H1 (cell line): Measurements from ENCODE around the gene C22orf39. TPM values are rescaled to one million over a fixed set of nuclear protein-coding genes. Genes with fewer than 3 reads are reported as not detected.

Experiments used
- CBX8 ChIP-seq: fragments of 300-800, 300-1000 bp; sonication (generic); IDR thresholded peaks from 2 replicates; pipeline ENCODE4 v1.7.1; 2016; ENCODE audit warnings: low read depth, low read length, borderline replicate concordance
- JUN ChIP-seq: IDR thresholded peaks from 2 replicates; pipeline ENCODE4 v1.6.1; 2011; ENCODE audit warnings: low read depth, mild to moderate bottlenecking, improper control_type of control experiment, low read length
- KDM5A ChIP-seq: fragments of 200-600 bp; IDR thresholded peaks from 2 replicates; pipeline ENCODE4 v1.7.1; 2012; ENCODE audit warnings: mild to moderate bottlenecking, low read length, inconsistent platforms, mixed read lengths
- NANOG ChIP-seq: IDR thresholded peaks from 2 replicates; pipeline ENCODE4 v1.6.1; 2011; ENCODE audit warnings: low read length, low read depth, mild to moderate bottlenecking, inconsistent platforms; ENCODE audit not compliant: insufficient read depth, poor library complexity, severe bottlenecking
- NRF1 ChIP-seq: IDR thresholded peaks from 2 replicates; pipeline ENCODE4 v1.6.1; 2011; ENCODE audit warnings: mild to moderate bottlenecking, low read depth, low read length, improper control_type of control experiment
- POLR2A ChIP-seq, 2 experiments: IDR thresholded peaks; 1 replicate in 1 of 2; 2 replicates in 1 of 2; pipeline ENCODE4 v1.6.1; 2011; ENCODE audit warnings: low read depth in 2 of 2, low read length in 2 of 2, mild to moderate bottlenecking in 2 of 2; ENCODE audit errors: control extremely low read depth in 1 of 2
- SP1 ChIP-seq: IDR thresholded peaks from 2 replicates; pipeline ENCODE4 v1.6.1; 2011; ENCODE audit warnings: low read depth, low read length
- SUZ12 ChIP-seq: fragments of 200-600 bp; sonication (generic); IDR thresholded peaks from 2 replicates; pipeline ENCODE4 v1.6.1; 2012; ENCODE audit warnings: mild to moderate bottlenecking, inconsistent platforms, low read length, moderate library complexity, mixed read lengths
- polyA plus RNA-seq, 7 experiments: library from polyadenylated mRNA; depleted of rRNA in 3 of 7; stranded (reverse) in 5 of 7; unstranded in 2 of 7; fragments of >200 nt in 5 of 7; fragments of 200-250 nt in 2 of 7; gene quantifications; 1 replicate in 5 of 7; 2 replicates in 1 of 7; 4 replicates in 1 of 7; pipeline versions ENCODE4 v1.2.1 to v1.2.3, GENCODE V29; 2011 to 2013; ENCODE audit warnings: missing spikeins in 2 of 7, mixed read lengths in 2 of 7
- total RNA-seq: library from RNA; stranded (reverse); fragmentation: NEBNext Ultra II Directional; extraction: Animal tissue kit (Norgen Biotek cat#: 25700); gene quantifications from 2 replicates; pipeline ENCODE4 v1.2.1, GENCODE V29; 2021

C22orf39 gene
- total and polyA plus RNA-seq, 2 of the 8 experiments (the other 6 are each of a cell fraction or from before 2014, with no cell fraction given): 22.7 to 27.7 TPM

DNA sequence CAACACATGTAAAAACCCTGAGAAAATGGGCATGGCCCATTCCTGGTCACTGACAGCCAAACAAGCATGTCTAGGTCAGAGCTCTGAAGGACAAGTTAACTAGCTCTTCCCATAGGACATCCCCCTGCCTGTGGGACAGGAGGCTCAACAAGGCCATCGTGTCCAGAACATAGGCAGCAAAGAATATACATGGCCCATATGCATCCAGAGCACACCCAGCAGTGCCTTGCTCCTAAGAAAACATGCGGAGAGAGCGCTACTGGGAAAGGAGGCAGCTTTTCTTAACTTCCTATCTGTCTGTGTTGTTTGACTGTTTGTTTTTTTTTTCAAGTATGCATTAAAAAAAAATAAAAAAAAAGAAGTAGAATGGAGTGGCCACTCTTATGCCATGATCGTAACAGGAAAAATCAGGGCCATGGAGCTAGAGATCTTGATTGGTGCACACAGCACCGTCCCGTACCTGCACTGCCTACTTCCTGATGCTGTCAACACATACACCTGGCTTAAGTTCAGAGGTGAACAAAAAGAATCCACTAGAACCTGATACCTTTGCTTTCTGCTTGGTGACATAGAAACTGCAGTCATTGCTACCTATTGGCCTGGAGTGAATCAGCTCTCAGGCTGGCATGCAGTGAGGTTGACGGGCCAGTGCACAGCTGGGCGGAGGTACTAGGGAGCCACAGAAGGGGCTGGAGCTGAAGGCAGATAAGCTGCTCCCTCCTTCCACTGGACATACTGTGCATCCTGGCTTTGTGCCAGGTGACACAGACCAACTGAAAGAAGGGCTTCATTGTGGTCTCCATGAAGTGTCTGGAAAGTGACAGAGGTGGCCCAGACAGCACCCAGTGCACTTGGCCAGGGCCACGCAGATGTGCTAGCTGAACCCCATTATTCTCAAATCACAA, 19.6 kb upstream of the C22orf39 start (continued):
- TF ChIP-seq POLR2A (IDR thresholded peaks at IDR 0.05; ENCODE audit: control extremely low read depth in 1 of 2, low read depth in 2 of 2, low read length in 2 of 2) (no peak), SP1 (no peak), CBX8 (no peak), NANOG (no peak), SUZ12 (no peak), NRF1 (no peak), JUN (no peak), KDM5A (no peak)
